SK-N-SH (cell line): ENCODE data around the gene EMP2. TPM values are rescaled to one million over a fixed set of nuclear protein-coding genes. Genes with fewer than 3 reads are reported as not detected.

Experiments used
- CTCF ChIA-PET: fragments of 300-600, 350-600 bp; formaldehyde crosslinking; extraction: SDS; loops from one replicate; lab custom pipeline; 2021; lab: Yijun Ruan, JAX
- POLR2A ChIA-PET: fragments of 350-600 bp; sonication (Branson Sonifier 250); formaldehyde crosslinking; extraction: SDS; loops from one replicate; lab custom pipeline; 2020; ENCODE audit warnings: antibody characterized with exemption, inconsistent platforms; lab: Yijun Ruan, JAX
- DNase-seq: peaks from one replicate; pipeline ENCODE4 v3.0.0; 2012
- H2AFZ ChIP-seq: fragments of 200-600 bp; sonication (generic); 2 replicates; pipeline ENCODE4 v1.8.1; 2016; ENCODE audit warnings: antibody characterized with exemption, mild to moderate bottlenecking, low read depth
- H3F3A ChIP-seq: fragments of 200-600 bp; sonication (generic); replicated peaks from 2 replicates; pipeline ENCODE3; 2016; ENCODE audit warnings: antibody characterized with exemption, mild to moderate bottlenecking; ENCODE audit not compliant: insufficient read depth
- H3K27ac ChIP-seq, 2 experiments: fragments of 200-500 bp in 1 of 2; fragments of 200-600 bp in 1 of 2; sonication (Bioruptor generic) in 1 of 2; sonication (generic), shearing (Covaris generic) in 1 of 2; 2 replicates each; pipeline versions ENCODE4 v1.5.1 to v1.6.1; 2014 to 2016; ENCODE audit warnings: low read depth in 2 of 2, inconsistent platforms in 1 of 2, low read length in 1 of 2, mild to moderate bottlenecking in 1 of 2, mixed read lengths in 1 of 2
- H3K27me3 ChIP-seq: fragments of 200-600 bp; sonication (generic), shearing (Covaris generic); 2 replicates; pipeline ENCODE4 v1.6.1; 2016; ENCODE audit warnings: mixed run types; ENCODE audit not compliant: insufficient read depth
- H3K36me3 ChIP-seq, 2 experiments: fragments of 200-500 bp in 1 of 2; fragments of 200-600 bp in 1 of 2; sonication (Bioruptor generic) in 1 of 2; sonication (generic) in 1 of 2; replicated peaks in 1 of 2; 2 replicates each; pipeline versions ENCODE3 to v1.5.1; 2014 to 2016; ENCODE audit warnings: low read length in 1 of 2, mild to moderate bottlenecking in 1 of 2; ENCODE audit not compliant: insufficient read depth in 2 of 2, control insufficient read depth in 1 of 2
- H3K4me1 ChIP-seq, 2 experiments: fragments of 200-500 bp in 1 of 2; fragments of 200-600 bp in 1 of 2; sonication (Bioruptor generic) in 1 of 2; sonication (generic), shearing (Covaris generic) in 1 of 2; 2 replicates each; pipeline versions ENCODE4 v1.5.1 to v1.6.1; 2014 to 2016; ENCODE audit warnings: low read depth in 1 of 2, low read length in 1 of 2, mixed run types in 1 of 2; ENCODE audit not compliant: insufficient read depth in 2 of 2, control insufficient read depth in 1 of 2
- H3K4me2 ChIP-seq: fragments of 200-600 bp; sonication (generic), shearing (Covaris generic); 2 replicates; pipeline ENCODE4 v1.6.1; 2017; ENCODE audit warnings: mixed run types
- H3K4me3 ChIP-seq, 2 experiments: fragments of 200-500 bp in 1 of 2; fragments of 200-600 bp in 1 of 2; sonication (Bioruptor generic) in 1 of 2; sonication (generic), shearing (Covaris generic) in 1 of 2; 2 replicates each; pipeline versions ENCODE4 v1.5.1 to v1.8.1; 2014 to 2016; ENCODE audit warnings: low read depth in 2 of 2, inconsistent platforms in 1 of 2, low read length in 1 of 2, mild to moderate bottlenecking in 1 of 2, mixed read lengths in 1 of 2, moderate library complexity in 1 of 2
- H3K79me2 ChIP-seq: fragments of 200-600 bp; sonication (generic); 2 replicates; pipeline ENCODE4 v1.8.1; 2017; ENCODE audit warnings: mild to moderate bottlenecking; ENCODE audit not compliant: insufficient read depth
- H3K9ac ChIP-seq: fragments of 200-600 bp; sonication (generic); 2 replicates; pipeline ENCODE4 v1.6.1; 2017; ENCODE audit warnings: mixed run types
- H3K9me2 ChIP-seq: fragments of 200-600 bp; sonication (generic); 2 replicates; pipeline ENCODE4 v1.6.1; 2017; ENCODE audit warnings: mixed run types
- H3K9me3 ChIP-seq: fragments of 200-600 bp; sonication (generic); 2 replicates; pipeline ENCODE4 v1.6.1; 2017; ENCODE audit warnings: mixed run types, mild to moderate bottlenecking, moderate library complexity
- H4K20me1 ChIP-seq: fragments of 200-600 bp; sonication (generic); 2 replicates; pipeline ENCODE4 v1.6.1; 2017; ENCODE audit warnings: mild to moderate bottlenecking, mixed run types; ENCODE audit not compliant: insufficient read depth
- CHD2 ChIP-seq: fragments of 150-350 bp; IDR thresholded peaks from 2 replicates; pipeline ENCODE4 v1.6.1; 2018; ENCODE audit warnings: low read length; ENCODE audit not compliant: partially characterized antibody
- ELF1 ChIP-seq: IDR thresholded peaks from 2 replicates; pipeline ENCODE4 v1.4.0; 2012
- EP300 ChIP-seq, 2 experiments: IDR thresholded peaks; 2 replicates each; pipeline versions ENCODE4 v1.4.0 to v1.6.1; 2012; ENCODE audit warnings: borderline replicate concordance in 1 of 2, low read depth in 1 of 2, low read length in 1 of 2
- FOSL2 ChIP-seq: IDR thresholded peaks from 2 replicates; pipeline ENCODE4 v1.4.0; 2012; ENCODE audit warnings: low read depth, mild to moderate bottlenecking, moderate library complexity, borderline replicate concordance
- FOXJ3 ChIP-seq: sonication (generic); formaldehyde crosslinking; IDR thresholded peaks from 2 replicates; pipeline ENCODE4 v1.5.1; 2020; ENCODE audit warnings: mild to moderate bottlenecking, missing genetic modification reagents
- FOXM1 ChIP-seq: IDR thresholded peaks from 2 replicates; pipeline ENCODE4 v1.4.0; 2012; ENCODE audit warnings: low read depth, mild to moderate bottlenecking
- GATA2 ChIP-seq: sonication (generic); formaldehyde crosslinking; IDR thresholded peaks from 2 replicates; pipeline ENCODE4 v1.5.0; 2020; ENCODE audit warnings: mild to moderate bottlenecking, missing genetic modification reagents
- MAX ChIP-seq: IDR thresholded peaks from 2 replicates; pipeline ENCODE4 v1.4.0; 2012; ENCODE audit warnings: low read depth
- MXI1 ChIP-seq: IDR thresholded peaks from 2 replicates; pipeline ENCODE4 v1.6.1; 2012; ENCODE audit warnings: mild to moderate bottlenecking, low read depth, low read length, improper control_type of control experiment
- NFIC ChIP-seq: IDR thresholded peaks from 2 replicates; pipeline ENCODE4 v1.4.0; 2012; ENCODE audit warnings: borderline replicate concordance
- POLR2AphosphoS5 ChIP-seq: IDR thresholded peaks from 2 replicates; pipeline ENCODE4 v1.6.1; 2012; ENCODE audit warnings: low read depth, low read length
- RAD21 ChIP-seq: IDR thresholded peaks from 2 replicates; pipeline ENCODE4 v1.6.1; 2012; ENCODE audit warnings: mild to moderate bottlenecking, low read length
- RFX5 ChIP-seq: IDR thresholded peaks from 2 replicates; pipeline ENCODE4 v1.6.1; 2012; ENCODE audit warnings: mild to moderate bottlenecking, improper control_type of control experiment, low read length
- SIN3A ChIP-seq: IDR thresholded peaks from 2 replicates; pipeline ENCODE4 v1.6.1; 2012; ENCODE audit warnings: low read depth, mild to moderate bottlenecking, low read length, moderate library complexity, borderline replicate concordance
- SMC3 ChIP-seq: IDR thresholded peaks from 2 replicates; pipeline ENCODE4 v1.6.1; 2012; ENCODE audit warnings: low read depth, low read length, improper control_type of control experiment
- TCF12 ChIP-seq: IDR thresholded peaks from 2 replicates; pipeline ENCODE4 v1.4.0; 2012
- ZBTB33 ChIP-seq: IDR thresholded peaks from 2 replicates; pipeline ENCODE4 v1.4.0; 2012; ENCODE audit warnings: low read depth, borderline replicate concordance
- WGBS: methylation state at CpG from one replicate; pipeline ENCODE4 v1.1.6; 2017; ENCODE audit warnings: low lambda C conversion rate; 5-methylcytosine and 5-hydroxymethylcytosine counted together
- polyA plus RNA-seq, 3 experiments: library from polyadenylated mRNA; depleted of rRNA; stranded (reverse); fragments of >200 nt; gene quantifications; 2 replicates each; pipeline ENCODE4 v1.2.3, GENCODE V29; 2012
- TF ChIP-seq, protein P1 (sequence below): fragments of 150-350 bp; IDR thresholded peaks from 2 replicates; pipeline ENCODE4 v1.6.1; 2017; ENCODE audit warnings: antibody characterized with exemption, low read length, low read depth, borderline replicate concordance
- TF ChIP-seq, protein P2 (sequence below): fragments of 200-600 bp; sonication (generic); IDR thresholded peaks from 2 replicates; pipeline ENCODE4 v1.6.1; 2017; ENCODE audit warnings: antibody characterized with exemption, mild to moderate bottlenecking, moderate library complexity
- TF ChIP-seq, protein P3 (sequence below): fragments of 150-350 bp; IDR thresholded peaks from 2 replicates; pipeline ENCODE4 v1.6.1; 2016; ENCODE audit warnings: mild to moderate bottlenecking, low read depth, low read length

Gene EMP2
- polyA plus RNA-seq, 1 of the 3 experiments (the other 2 are of a cell fraction): 4.3 TPM

GRCh38 chr16:10504404-10504885 lies 76.0 kb downstream of the EMP2 start:
- Histone ChIP-seq H3K9me2 (no peaks in the 10 kb centered on the region), H3K4me1 (no peaks in the 10 kb centered on the region), H3K27ac (no peak overlapping the region), H4K20me1 (no peaks in the 10 kb centered on the region), H3K9ac (no peak overlapping the region), H3K79me2 (no peaks in the 10 kb centered on the region), H3K4me2 (no peak overlapping the region), H3K27me3 (no peaks in the 10 kb centered on the region), H2AFZ (no peak overlapping the region), H3K9me3 (no peaks in the 10 kb centered on the region), H3F3A (no peaks in the 10 kb centered on the region), H3K4me3 (no peak overlapping the region), H3K36me3 (no peaks in the 10 kb centered on the region)
- POLR2A ChIA-PET: no interaction called here
- DNase-seq: no peak
- 90% methylated on average over 2 of the region's 2 CpGs for WGBS
- CTCF ChIA-PET: interaction anchor here (1.3 to 3.6 kb wide), 5 partner anchors 10 to 247 kb away, joined by 3 to 14 read pairs (median 4); no protein-coding TSS in a partner anchor
- TF ChIP-seq MAX: no peak
- TF ChIP-seq, protein P1, sequence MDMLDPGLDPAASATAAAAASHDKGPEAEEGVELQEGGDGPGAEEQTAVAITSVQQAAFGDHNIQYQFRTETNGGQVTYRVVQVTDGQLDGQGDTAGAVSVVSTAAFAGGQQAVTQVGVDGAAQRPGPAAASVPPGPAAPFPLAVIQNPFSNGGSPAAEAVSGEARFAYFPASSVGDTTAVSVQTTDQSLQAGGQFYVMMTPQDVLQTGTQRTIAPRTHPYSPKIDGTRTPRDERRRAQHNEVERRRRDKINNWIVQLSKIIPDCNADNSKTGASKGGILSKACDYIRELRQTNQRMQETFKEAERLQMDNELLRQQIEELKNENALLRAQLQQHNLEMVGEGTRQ: no peak
- no peak for TF ChIP-seq RFX5
- no peak for TF ChIP-seq SIN3A
- TF ChIP-seq MXI1: no peak
- no peak for TF ChIP-seq NFIC
- TF ChIP-seq POLR2AphosphoS5: no peak
- TF ChIP-seq, protein P2, sequence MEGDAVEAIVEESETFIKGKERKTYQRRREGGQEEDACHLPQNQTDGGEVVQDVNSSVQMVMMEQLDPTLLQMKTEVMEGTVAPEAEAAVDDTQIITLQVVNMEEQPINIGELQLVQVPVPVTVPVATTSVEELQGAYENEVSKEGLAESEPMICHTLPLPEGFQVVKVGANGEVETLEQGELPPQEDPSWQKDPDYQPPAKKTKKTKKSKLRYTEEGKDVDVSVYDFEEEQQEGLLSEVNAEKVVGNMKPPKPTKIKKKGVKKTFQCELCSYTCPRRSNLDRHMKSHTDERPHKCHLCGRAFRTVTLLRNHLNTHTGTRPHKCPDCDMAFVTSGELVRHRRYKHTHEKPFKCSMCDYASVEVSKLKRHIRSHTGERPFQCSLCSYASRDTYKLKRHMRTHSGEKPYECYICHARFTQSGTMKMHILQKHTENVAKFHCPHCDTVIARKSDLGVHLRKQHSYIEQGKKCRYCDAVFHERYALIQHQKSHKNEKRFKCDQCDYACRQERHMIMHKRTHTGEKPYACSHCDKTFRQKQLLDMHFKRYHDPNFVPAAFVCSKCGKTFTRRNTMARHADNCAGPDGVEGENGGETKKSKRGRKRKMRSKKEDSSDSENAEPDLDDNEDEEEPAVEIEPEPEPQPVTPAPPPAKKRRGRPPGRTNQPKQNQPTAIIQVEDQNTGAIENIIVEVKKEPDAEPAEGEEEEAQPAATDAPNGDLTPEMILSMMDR: no peak
- no peak for TF ChIP-seq ELF1
- TF ChIP-seq TCF12: no peak
- TF ChIP-seq FOSL2: no peak
- TF ChIP-seq RAD21: no peak
- TF ChIP-seq EP300 (IDR thresholded peaks at IDR 0.05; ENCODE audit: borderline replicate concordance in 1 of 2, low read depth in 1 of 2, low read length in 1 of 2): no peak
- no peak for TF ChIP-seq GATA2 (CRISPR knock-in tag)
- TF ChIP-seq, protein P3, sequence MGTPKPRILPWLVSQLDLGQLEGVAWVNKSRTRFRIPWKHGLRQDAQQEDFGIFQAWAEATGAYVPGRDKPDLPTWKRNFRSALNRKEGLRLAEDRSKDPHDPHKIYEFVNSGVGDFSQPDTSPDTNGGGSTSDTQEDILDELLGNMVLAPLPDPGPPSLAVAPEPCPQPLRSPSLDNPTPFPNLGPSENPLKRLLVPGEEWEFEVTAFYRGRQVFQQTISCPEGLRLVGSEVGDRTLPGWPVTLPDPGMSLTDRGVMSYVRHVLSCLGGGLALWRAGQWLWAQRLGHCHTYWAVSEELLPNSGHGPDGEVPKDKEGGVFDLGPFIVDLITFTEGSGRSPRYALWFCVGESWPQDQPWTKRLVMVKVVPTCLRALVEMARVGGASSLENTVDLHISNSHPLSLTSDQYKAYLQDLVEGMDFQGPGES: no peak
- no peak for TF ChIP-seq FOXJ3 (CRISPR knock-in tag)
- no peak for TF ChIP-seq ZBTB33
- no peak for TF ChIP-seq SMC3
- no peak for TF ChIP-seq FOXM1
- no peak for TF ChIP-seq CHD2
